G401.6 (cell line): ENCODE measurements around the gene HOXA10.

Source experiments
- FAIRE-seq: peaks from 2 replicates; lab custom pipeline; 2012; peaks lifted over from hg19 to GRCh38; lab: Jason Lieb, UNC

HOXA10 gene

DNA sequence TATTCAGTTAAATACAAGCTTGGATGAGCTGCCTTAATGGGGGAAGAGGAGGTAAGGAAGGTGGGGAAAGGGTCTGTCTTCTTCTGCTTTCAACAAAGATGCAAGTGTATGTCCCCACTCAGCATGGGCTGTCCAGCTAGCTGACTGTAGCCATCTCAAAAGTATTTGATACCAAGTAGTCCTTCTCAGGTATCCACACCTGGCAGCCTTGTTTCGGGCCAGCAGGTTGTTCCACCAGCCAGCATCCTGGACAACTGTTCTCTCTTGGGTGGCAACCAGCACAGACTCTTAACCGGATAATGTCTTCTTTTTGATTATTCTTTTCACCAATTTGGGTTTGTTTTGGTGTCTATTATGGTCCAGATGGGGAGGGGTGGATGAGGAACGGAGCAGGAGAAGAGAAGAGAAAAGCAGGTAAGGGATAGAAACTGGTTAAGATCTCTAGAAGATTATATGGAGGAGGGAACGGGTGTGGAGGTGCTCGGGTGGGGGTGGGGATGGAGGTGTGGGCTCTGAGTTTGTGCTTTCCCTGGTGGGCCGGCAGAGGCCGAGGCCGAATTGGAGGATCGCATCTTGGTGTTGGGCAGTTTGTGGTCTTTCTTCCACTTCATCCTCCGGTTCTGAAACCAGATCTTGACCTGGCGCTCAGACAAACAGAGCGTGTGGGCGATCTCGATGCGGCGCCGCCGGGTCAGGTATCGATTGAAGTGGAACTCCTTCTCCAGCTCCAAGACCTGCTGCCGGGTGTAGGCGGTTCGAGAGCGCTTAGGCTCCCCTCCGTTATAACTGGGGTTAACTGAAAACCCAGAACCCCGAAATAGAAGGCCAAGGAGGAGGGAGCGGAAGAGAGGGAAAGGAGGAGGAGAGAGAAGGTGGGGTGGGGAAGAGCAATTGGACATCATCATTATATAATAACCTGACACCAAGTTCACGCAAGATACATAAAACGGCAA is 45.1 kb downstream of the HOXA10 start:
- FAIRE-seq, result no peak

- peak; percentile 93 for FAIRE-seq
Measured at GRCh38 chr7:27128034-27128433, 46.1 kb downstream of the HOXA10 start.

GRCh38 chr7:27126596-27127327 is 47.4 kb downstream of the HOXA10 start:
- FAIRE-seq, result no peak

DNA sequence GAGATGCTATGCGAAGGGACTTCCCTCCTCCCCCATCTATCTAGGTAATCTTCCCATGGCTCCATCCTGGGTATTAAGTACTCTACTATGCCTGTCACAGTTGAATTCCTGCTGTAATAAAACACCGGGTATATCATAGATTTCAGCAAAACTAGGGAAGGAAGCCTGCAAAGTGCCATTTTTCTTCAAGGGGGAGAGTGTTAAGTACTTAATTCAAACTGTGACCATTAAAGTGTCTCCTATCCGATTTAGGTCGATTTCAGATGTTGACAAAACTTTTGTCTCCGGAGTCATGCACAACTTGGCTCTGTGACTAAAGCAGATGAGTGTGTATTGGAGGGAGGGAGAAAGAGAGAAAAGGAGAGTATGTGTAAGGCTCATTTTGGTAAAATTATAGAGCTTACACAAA is 48.1 kb downstream of the HOXA10 start:
- no peak for FAIRE-seq

DNA sequence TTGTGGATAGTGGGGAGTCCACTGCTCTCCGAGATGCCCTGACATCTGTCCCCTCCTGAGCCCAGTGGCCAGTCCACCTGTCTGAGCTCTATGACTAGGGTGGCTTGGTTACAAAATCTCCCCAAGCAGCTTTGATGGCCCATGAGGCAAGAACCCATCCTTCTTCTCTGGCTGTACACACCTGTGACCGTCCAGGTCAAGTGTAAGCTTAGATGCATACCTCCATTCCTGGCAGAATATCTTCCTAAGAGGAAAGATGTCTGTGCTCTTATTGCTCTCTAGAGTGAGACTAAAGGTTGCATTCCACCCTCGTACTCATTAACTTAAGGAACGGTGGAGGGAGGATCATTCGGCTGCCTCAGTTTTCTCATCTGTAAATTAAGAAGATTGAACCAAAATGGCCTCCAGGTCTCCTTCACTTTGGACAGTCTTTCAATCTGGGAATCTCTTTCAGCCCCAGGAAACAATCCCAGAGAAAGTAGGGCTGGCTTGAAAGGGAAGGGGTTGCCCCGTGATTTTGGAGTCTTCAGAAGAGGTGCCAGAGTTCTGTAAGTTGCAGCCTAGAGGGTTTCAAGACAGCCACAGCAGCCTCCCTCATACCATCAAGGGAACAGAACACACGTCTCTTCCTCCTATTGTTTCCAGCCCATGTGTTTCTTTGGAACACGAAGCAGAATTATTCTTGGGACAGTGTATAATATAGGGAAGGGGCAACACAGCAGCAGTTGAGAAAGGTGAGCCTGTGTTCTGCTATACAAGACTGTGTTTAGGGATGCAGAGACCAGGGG is 49.0 kb downstream of the HOXA10 start:
- no peak for FAIRE-seq

DNA sequence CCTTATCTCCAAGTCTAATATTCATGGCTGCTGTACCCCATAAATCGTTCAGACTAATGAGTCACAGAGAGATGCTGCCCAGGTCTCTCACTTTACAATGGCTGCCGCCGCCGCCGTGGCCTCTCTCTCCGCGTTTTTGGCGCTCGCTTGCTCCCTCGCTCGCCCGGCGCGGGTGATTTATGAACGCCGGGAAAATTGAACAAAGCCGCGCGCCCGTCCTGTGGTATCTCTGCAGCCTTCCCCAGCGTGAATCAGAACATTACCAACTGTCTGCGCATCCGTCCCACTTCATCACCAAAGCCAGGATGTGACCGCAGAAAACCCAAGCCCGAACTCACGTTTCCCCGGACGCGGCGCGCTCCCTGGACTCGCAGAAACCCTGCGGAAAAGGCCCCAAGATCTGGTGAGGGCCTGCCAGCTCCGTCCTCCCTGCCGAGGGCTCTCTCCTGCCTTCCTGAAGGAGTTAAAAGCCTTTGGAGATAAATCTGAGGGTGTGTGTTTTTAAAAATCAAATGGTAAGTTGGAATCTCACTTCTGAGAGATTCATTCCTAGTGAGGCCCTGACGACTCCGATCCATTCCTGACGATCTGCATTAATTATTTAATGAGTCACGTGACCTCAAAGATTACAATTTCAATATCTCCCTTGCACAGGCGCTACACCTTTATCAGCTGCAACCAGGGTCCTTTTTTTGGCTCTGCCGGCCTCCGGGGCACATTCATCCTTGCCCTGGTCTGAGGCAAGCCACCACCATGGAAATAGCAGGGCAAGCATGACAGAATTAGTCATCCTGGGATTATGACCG is 49.8 kb downstream of the HOXA10 start:
- FAIRE-seq, result no peak

- FAIRE-seq, result no peak
Measured at GRCh38 chr7:27123477-27124053, 50.6 kb downstream of the HOXA10 start.

DNA sequence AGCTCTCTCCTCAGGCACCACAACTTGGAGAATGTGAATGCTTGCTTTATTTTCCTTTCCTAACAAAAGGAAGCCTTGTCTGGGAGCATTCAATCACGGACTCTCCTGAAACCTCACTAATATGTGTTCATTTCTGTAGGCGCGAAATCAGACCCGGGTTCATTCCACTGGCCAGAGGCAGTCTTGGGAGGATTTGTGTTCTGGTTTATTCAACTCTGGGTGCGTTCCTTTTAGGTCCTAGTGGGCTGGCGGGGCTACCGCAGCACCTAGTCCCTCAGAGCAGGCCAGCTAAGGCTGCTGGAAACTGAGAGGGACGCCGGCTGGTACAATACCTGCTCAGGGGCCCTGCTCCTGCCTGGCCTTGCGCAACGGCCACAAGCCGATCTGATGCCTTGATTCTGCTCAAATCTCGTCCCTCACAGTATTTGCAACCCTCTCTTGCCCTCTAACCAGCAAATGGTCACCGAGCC is 51.1 kb downstream of the HOXA10 start:
- FAIRE-seq, result peak; percentile 78

GRCh38 chr7:27122077-27122910 is 51.8 kb downstream of the HOXA10 start:
- FAIRE-seq, result no peak

- FAIRE-seq, result no peak
Measured at GRCh38 chr7:27121684-27122076, 52.4 kb downstream of the HOXA10 start.
